NB4 (cell line): ENCODE results near the gene NDUFA7.
A peak's percentile ranks its signal among the peaks of the same experiment; 100 is the strongest.
"Not testable (repeated sequence)": the region's sequence is repeated elsewhere in the genome, so short reads cannot be mapped to it uniquely, and the experiment has no call there.

ENCODE experiments used
- DNase-seq: peaks from one replicate; pipeline ENCODE4 v3.0.0; 2010; ENCODE audit warnings: low read depth
- H3K4me3 ChIP-seq: one replicate; pipeline ENCODE4 v1.5.1; 2011; ENCODE audit warnings: mild to moderate bottlenecking, low read depth, low read length, moderate library complexity
- CTCF ChIP-seq: IDR thresholded peaks from one replicate; pipeline ENCODE4 v1.5.1; 2012; ENCODE audit warnings: low read depth, low read length
- MYC ChIP-seq: IDR thresholded peaks from 2 replicates; pipeline ENCODE4 v1.6.1; 2011; ENCODE audit warnings: low read depth, low read length
- POLR2A ChIP-seq: IDR thresholded peaks from 2 replicates; pipeline ENCODE4 v1.6.1; 2011; ENCODE audit warnings: mild to moderate bottlenecking; ENCODE audit not compliant: insufficient read length; ENCODE audit errors: extremely low read depth
- TF ChIP-seq, protein P1 (sequence below): IDR thresholded peaks from 2 replicates; pipeline ENCODE4 v1.6.1; 2011; ENCODE audit warnings: low read depth, low read length

The NDUFA7 gene

GRCh38 chr19:8342316-8342683 lies 21.1 kb upstream of the NDUFA7 start:
- H3K4me3 ChIP-seq = no peak overlapping the region

GRCh38 chr19:8341504-8341903 lies 20.3 kb upstream of the NDUFA7 start:
- not testable (repeated sequence) for DNase-seq, H3K4me3 ChIP-seq

More at GRCh38 chr19:8342316-8342683, 21.1 kb upstream of the NDUFA7 start:
- DNase-seq = no peak
- TF ChIP-seq MYC = no peak
- no peak for TF ChIP-seq CTCF
- TF ChIP-seq, protein P1, sequence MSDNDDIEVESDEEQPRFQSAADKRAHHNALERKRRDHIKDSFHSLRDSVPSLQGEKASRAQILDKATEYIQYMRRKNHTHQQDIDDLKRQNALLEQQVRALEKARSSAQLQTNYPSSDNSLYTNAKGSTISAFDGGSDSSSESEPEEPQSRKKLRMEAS = no peak
- no peak for TF ChIP-seq POLR2A

DNA sequence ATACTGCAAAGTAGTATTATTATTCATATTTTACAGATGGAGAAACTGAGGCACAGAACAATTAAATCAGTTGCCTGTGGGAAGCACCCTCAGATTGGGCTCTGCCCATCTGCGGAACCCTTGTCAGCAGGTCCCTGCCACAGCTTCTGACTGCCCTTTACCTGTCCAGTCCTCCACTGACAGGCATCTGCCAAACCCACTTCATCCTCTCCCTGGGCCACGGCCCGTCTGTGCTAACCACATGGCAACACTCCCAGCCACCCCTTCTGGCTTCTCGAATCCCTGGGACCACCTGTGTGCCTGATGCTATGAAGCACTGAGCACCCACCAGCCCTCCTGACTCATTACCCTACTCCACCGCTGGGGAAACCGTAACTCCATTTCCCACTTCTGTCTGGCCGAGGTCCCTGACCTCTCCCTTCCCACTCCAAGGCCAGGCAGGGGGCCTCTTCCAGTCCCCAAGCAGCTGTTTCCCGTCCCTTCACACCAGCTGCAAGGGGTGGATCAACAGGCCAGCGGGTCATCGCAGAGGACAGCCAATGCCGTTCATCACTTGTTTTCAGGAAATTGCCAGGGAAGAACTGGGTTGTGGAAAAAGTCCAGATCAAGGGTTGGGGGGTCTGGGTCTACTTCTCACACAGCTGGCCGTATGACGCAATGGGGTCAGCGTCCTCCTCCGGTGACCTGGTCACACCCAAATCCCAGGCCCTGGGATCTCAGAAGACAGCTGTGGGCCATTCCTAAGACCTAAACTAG lies 19.3 kb upstream of the NDUFA7 start:
- no peak for DNase-seq
- TF ChIP-seq, protein P1 = no peak
- TF ChIP-seq MYC = no peak
- TF ChIP-seq POLR2A = no peak
- TF ChIP-seq CTCF = peak; percentile 30
- H3K4me3 ChIP-seq = no peak overlapping the region

DNA sequence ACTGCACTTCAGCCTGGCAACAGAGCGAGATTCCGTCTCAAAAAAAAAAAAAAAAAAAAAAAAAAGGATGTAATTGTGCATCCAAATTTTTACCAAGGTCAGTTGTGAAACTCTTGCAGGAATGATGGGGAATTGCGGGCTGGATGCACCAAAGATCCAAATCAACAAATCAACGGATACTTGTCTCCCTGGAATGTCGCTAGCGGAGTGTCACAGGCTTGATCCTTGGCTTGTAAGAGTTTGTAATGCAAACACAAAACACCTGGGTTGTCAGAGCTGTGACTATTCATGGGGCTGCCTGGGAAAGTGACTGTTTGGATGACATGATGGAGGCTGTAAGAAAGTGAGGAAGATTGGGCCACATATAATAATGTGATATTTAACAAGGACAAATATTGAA lies 17.7 kb upstream of the NDUFA7 start:
- no peak overlapping the region for H3K4me3 ChIP-seq
- DNase-seq = no peak
- no peak for TF ChIP-seq POLR2A
- no peak for TF ChIP-seq CTCF
- TF ChIP-seq, protein P1 = no peak
- no peak for TF ChIP-seq MYC

GRCh38 chr19:8337728-8338127 lies 16.6 kb upstream of the NDUFA7 start:
- no peak overlapping the region for H3K4me3 ChIP-seq
- TF ChIP-seq CTCF (no peak), MYC (no peak), POLR2A (no peak)
- TF ChIP-seq, protein P1 = no peak
- DNase-seq = no peak

DNA sequence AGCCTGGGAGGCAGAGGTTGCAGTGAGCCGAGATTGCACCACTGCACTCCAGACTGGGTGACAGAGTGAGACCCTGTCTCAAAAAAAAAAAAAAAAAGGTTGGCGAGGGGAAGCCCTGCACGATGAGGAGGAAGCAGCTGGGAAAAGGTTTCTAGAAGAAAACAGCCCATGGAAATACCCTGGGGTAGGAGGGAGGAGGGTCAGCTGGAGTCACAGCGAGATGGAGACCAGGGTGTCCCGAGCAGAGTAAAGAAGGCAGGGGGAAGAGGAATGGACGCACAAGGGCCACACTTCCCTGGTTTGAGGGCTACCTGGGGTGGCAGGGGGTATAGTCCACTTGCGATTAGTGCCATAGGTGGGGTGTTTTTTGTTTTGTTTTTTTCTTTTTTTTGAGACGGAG lies 15.5 kb upstream of the NDUFA7 start:
- DNase-seq = no peak
- no peak overlapping the region for H3K4me3 ChIP-seq
- no peak for TF ChIP-seq MYC
- no peak for TF ChIP-seq CTCF
- TF ChIP-seq, protein P1 = no peak
- TF ChIP-seq POLR2A = no peak
